Uterus (tissue), 4 donors: Measurements from ENCODE around the gene SLC38A1. TPM values are rescaled to one million over a fixed set of nuclear protein-coding genes. Genes with fewer than 3 reads are reported as not detected.

ENCODE experiments used
- DNase-seq, 2 donors: peaks; one replicate each; pipeline ENCODE4 v3.0.0-alpha.2; 2019 to 2020
- H3K27ac ChIP-seq, 2 donors: fragments of 200-600 bp; sonication (generic); 1 replicate in 1 of 2; 2 replicates in 1 of 2; pipeline ENCODE4 v1.5.1; 2016 to 2018
- H3K27me3 ChIP-seq, 2 donors: fragments of 200-600 bp; sonication (generic); one replicate each; pipeline ENCODE4 v1.5.1; 2018 to 2019; ENCODE audit warnings: control low read depth in 1 of 2
- H3K36me3 ChIP-seq, 2 donors: fragments of 200-600 bp; sonication (generic); one replicate each; pipeline ENCODE4 v1.5.1; 2019; ENCODE audit warnings: control low read depth in 1 of 2
- H3K4me1 ChIP-seq, 2 donors: fragments of 200-600 bp; sonication (generic); one replicate each; pipeline ENCODE4 v1.5.1; 2018 to 2019; ENCODE audit warnings: control low read depth in 1 of 2
- H3K4me3 ChIP-seq, 2 donors: fragments of 200-600 bp; sonication (generic); 1 replicate in 1 of 2; 2 replicates in 1 of 2; pipeline ENCODE4 v1.5.1; 2018 to 2019; ENCODE audit warnings: mild to moderate bottlenecking in 1 of 2
- H3K9me3 ChIP-seq, 2 donors: fragments of 200-600 bp; sonication (generic); one replicate each; pipeline ENCODE4 v1.5.1; 2019; ENCODE audit warnings: control low read depth in 1 of 2
- CTCF ChIP-seq, 4 experiments: fragments of 200-600 bp in 2 of 4; fragments of 450-650 bp in 2 of 4; sonication (generic) in 2 of 4; IDR thresholded peaks; one replicate each; pipeline ENCODE4 v1.5.1; 2016 to 2019; ENCODE audit warnings: antibody characterized with exemption in 4 of 4, mild to moderate bottlenecking in 2 of 4, moderate library complexity in 1 of 4
- POLR2A ChIP-seq, 2 donors: fragments of 450-650 bp; IDR thresholded peaks; one replicate each; pipeline ENCODE4 v1.6.1; 2016; ENCODE audit warnings: antibody characterized with exemption in 2 of 2, mild to moderate bottlenecking in 1 of 2, moderate library complexity in 1 of 2
- intact Hi-C: fragments of 100-400 bp; cut with DNase I; formaldehyde crosslinking; loops from one replicate; pipeline ENCODE4 v1.15.1; 2023; ENCODE audit warnings: low total_unique reads
- total RNA-seq, 4 donors: library from RNA; depleted of rRNA in 3 of 4; stranded (reverse); fragments of >200 nt in 3 of 4; gene quantifications; one replicate each; pipeline versions ENCODE4 v1.1.0 to v1.2.4, GENCODE V29; 2014 to 2023
- donor health status: DM: yes; HTN: yes; CAD: no.

The SLC38A1 gene
- total RNA-seq, 4 donors from 2014 or later, result 27.1 to 93.6 (median 64.1) TPM

GRCh38 chr12:46282829-46283228 lies 14.0 kb upstream of the SLC38A1 start:
- DNase-seq, result no peak
- Histone ChIP-seq H3K36me3 (no peaks in the 10 kb centered on the region), H3K27ac (no peak overlapping the region), H3K4me1 (no peaks in the 10 kb centered on the region), H3K4me3 (no peak overlapping the region), H3K27me3 (no peaks in the 10 kb centered on the region), H3K9me3 (peaks cover 0 to 29% of the 10 kb centered on the region in 2 donors)
- TF ChIP-seq POLR2A (IDR thresholded peaks at IDR 0.05) (no peak), CTCF (IDR thresholded peaks at IDR 0.05) (no peak)
- intact Hi-C loops, result no loop called here

GRCh38 chr12:46276756-46277155 lies 7.9 kb upstream of the SLC38A1 start:
- H3K4me1 ChIP-seq, result no peaks in the 10 kb centered on the region
- no peak for TF ChIP-seq CTCF (IDR thresholded peaks at IDR 0.05)
- no peak for TF ChIP-seq POLR2A (IDR thresholded peaks at IDR 0.05)
- no peak overlapping the region for H3K4me3 ChIP-seq
- no peak for DNase-seq
- intact Hi-C loops, result no loop called here
- H3K27ac ChIP-seq, result no peak overlapping the region
- H3K27me3 ChIP-seq, result no peaks in the 10 kb centered on the region
- no peaks in the 10 kb centered on the region for H3K36me3 ChIP-seq
- no peaks in the 10 kb centered on the region for H3K9me3 ChIP-seq

- Histone ChIP-seq H3K27me3 (no peaks in the 10 kb centered on the region), H3K9me3 (no peaks in the 10 kb centered on the region), H3K27ac (no peak overlapping the region), H3K4me3 (no peak overlapping the region), H3K36me3 (no peaks in the 10 kb centered on the region), H3K4me1 (no peaks in the 10 kb centered on the region)
- intact Hi-C loops, result no loop called here
- no peak for TF ChIP-seq CTCF (IDR thresholded peaks at IDR 0.05)
- no peak for DNase-seq
These were observed 3.0 kb upstream of the SLC38A1 start for GRCh38 chr12:46271863-46272262.

- no peaks in the 10 kb centered on the region for H3K4me1 ChIP-seq
- DNase-seq, result no peak
- no peaks in the 10 kb centered on the region for H3K9me3 ChIP-seq
- no peaks in the 10 kb centered on the region for H3K36me3 ChIP-seq
- TF ChIP-seq POLR2A (IDR thresholded peaks at IDR 0.05) (no peak), CTCF (IDR thresholded peaks at IDR 0.05) (no peak)
- intact Hi-C loops, result no loop called here
- H3K27ac ChIP-seq, result peak overlapping the region; percentile 85 to 89
- peak overlapping the region; percentile 61 to 77 for H3K4me3 ChIP-seq
- no peaks in the 10 kb centered on the region for H3K27me3 ChIP-seq
These were observed 792 bp upstream of the SLC38A1 start for GRCh38 chr12:46269429-46270241.

- peak overlapping the region; percentile 85 to 89 for H3K27ac ChIP-seq
- TF ChIP-seq CTCF (IDR thresholded peaks at IDR 0.05), result no peak
- TF ChIP-seq POLR2A (IDR thresholded peaks at IDR 0.05), result peak in 1 of 2 donors; percentile 7
- DNase-seq, result peak in 1 of 2 donors; percentile 25
- no peaks in the 10 kb centered on the region for H3K4me1 ChIP-seq
- H3K27me3 ChIP-seq, result no peaks in the 10 kb centered on the region
- peak overlapping the region; percentile 61 to 77 for H3K4me3 ChIP-seq
- intact Hi-C loops, result no loop called here
- no peaks in the 10 kb centered on the region for H3K9me3 ChIP-seq
- H3K36me3 ChIP-seq, result no peaks in the 10 kb centered on the region
These were observed 839 bp downstream of the SLC38A1 start for GRCh38 chr12:46267825-46268582.
